GM12878 (cell line): Measurements from ENCODE around the gene ADSS1. TPM values are rescaled to one million over a fixed set of nuclear protein-coding genes. Genes with fewer than 3 reads are reported as not detected.

Experiments used
- ATAC-seq: fragments of 200-7000 bp; cut with Tn5 transposase; 3 replicates; pipeline ENCODE4 v1.9.1; 2020; ENCODE audit warnings: mild to moderate bottlenecking, moderate library complexity
- BruUV-seq: library from RNA; stranded (reverse); fragments of 400-500 nt; replicated peaks from 2 replicates; lab custom pipeline; 2021; lab: Mats Ljungman, UMichigan
- CTCF ChIA-PET: fragments of 300-600 bp; sonication (Branson Sonifier 250); formaldehyde crosslinking; extraction: SDS; loops from one replicate; lab custom pipeline; 2021; ENCODE audit warnings: inconsistent platforms; lab: Yijun Ruan, JAX
- POLR2A ChIA-PET: fragments of 350-600 bp; formaldehyde crosslinking; extraction: SDS; loops from one replicate; lab custom pipeline; 2021; ENCODE audit warnings: inconsistent platforms; lab: Charles Lee
- RAD21 ChIA-PET: fragments of 300-600 bp; sonication (Branson Sonifier 250); formaldehyde crosslinking; loops from one replicate; lab custom pipeline; 2023; ENCODE audit warnings: antibody characterized with exemption; ENCODE audit not compliant: unreplicated experiment; lab: Charles Lee
- SMC1A ChIA-PET: fragments of 300-600 bp; sonication (Branson Sonifier 250); formaldehyde crosslinking; loops from one replicate; lab custom pipeline; 2023; ENCODE audit not compliant: unreplicated experiment, uncharacterized antibody; lab: Charles Lee
- DNase-seq: peaks from one replicate; pipeline ENCODE4 v3.0.0-alpha.2; 2011; ENCODE audit warnings: low read depth, low spot score
- FAIRE-seq: peaks from 3 replicates; lab custom pipeline; 2011; peaks lifted over from hg19 to GRCh38; lab: Jason Lieb, UNC
- H2AFZ ChIP-seq: 2 replicates; pipeline ENCODE4 v1.6.0; 2011; ENCODE audit warnings: low read depth, low read length, control low read depth; ENCODE audit not compliant: control insufficient read depth
- H3K27ac ChIP-seq: 2 replicates; pipeline ENCODE4 v1.5.1; 2011; ENCODE audit warnings: control low read depth; ENCODE audit not compliant: control insufficient read depth, insufficient read depth
- H3K27me3 ChIP-seq, 2 experiments: replicated peaks in 1 of 2; 2 replicates each; pipeline versions ENCODE4 v1.6.0 to v1.6.1; 2011; ENCODE audit warnings: low read length in 1 of 2; ENCODE audit not compliant: control insufficient read depth in 2 of 2, insufficient read depth in 2 of 2
- H3K36me3 ChIP-seq, 2 experiments: 2 replicates each; pipeline ENCODE4 v1.5.1; 2011; ENCODE audit warnings: low read length in 1 of 2; ENCODE audit not compliant: control insufficient read depth in 2 of 2, insufficient read depth in 2 of 2
- H3K4me1 ChIP-seq: 2 replicates; pipeline ENCODE4 v1.6.1; 2011; ENCODE audit warnings: mild to moderate bottlenecking, low read length, moderate library complexity, mixed read lengths; ENCODE audit not compliant: control insufficient read depth, insufficient read depth
- H3K4me2 ChIP-seq: 2 replicates; pipeline ENCODE4 v1.6.0; 2011; ENCODE audit warnings: control low read depth; ENCODE audit not compliant: control insufficient read depth, insufficient read depth
- H3K4me3 ChIP-seq: fragments of 200-600 bp; sonication (generic); 2 replicates; pipeline ENCODE4 v1.5.1; 2016
- H3K79me2 ChIP-seq: 2 replicates; pipeline ENCODE4 v1.6.0; 2011; ENCODE audit warnings: low read length; ENCODE audit not compliant: control insufficient read depth, insufficient read depth
- H3K9ac ChIP-seq: 2 replicates; pipeline ENCODE4 v1.8.0; 2011; ENCODE audit warnings: low read length, control low read depth, mixed read lengths; ENCODE audit not compliant: control insufficient read depth, insufficient read depth
- H3K9me3 ChIP-seq: replicated peaks from 3 replicates; pipeline ENCODE4 v1.5.1; 2011; ENCODE audit warnings: mild to moderate bottlenecking, low read length; ENCODE audit not compliant: control insufficient read depth, insufficient read depth
- H4K20me1 ChIP-seq: 2 replicates; pipeline ENCODE4 v1.6.0; 2011; ENCODE audit not compliant: control insufficient read depth, insufficient read depth
- CHD4 ChIP-seq: fragments of 200-600 bp; sonication (generic); IDR thresholded peaks from 2 replicates; pipeline ENCODE4 v1.6.1; 2016; ENCODE audit warnings: mild to moderate bottlenecking
- EP300 ChIP-seq, 2 experiments: fragments of 150-350 bp in 1 of 2; IDR thresholded peaks; 2 replicates each; pipeline ENCODE4 v1.6.1; 2011 to 2012; ENCODE audit warnings: low read depth in 2 of 2, low read length in 2 of 2, borderline replicate concordance in 1 of 2, improper control_type of control experiment in 1 of 2, inconsistent platforms in 1 of 2; ENCODE audit not compliant: control insufficient read depth in 1 of 2
- ESRRA ChIP-seq: IDR thresholded peaks from 2 replicates; pipeline ENCODE4 v1.6.1; 2012; ENCODE audit warnings: mild to moderate bottlenecking, low read length, improper control_type of control experiment
- MAX ChIP-seq: IDR thresholded peaks from 2 replicates; pipeline ENCODE4 v1.6.1; 2012; ENCODE audit warnings: low read depth, low read length, improper control_type of control experiment
- MYB ChIP-seq: fragments of 150-350 bp; IDR thresholded peaks from 2 replicates; pipeline ENCODE4 v1.6.1; 2014; ENCODE audit warnings: mild to moderate bottlenecking, low read depth, low read length, borderline replicate concordance
- NKRF ChIP-seq: fragments of 450-650 bp; conservative IDR thresholded peaks from 2 replicates; pipeline ENCODE4 v1.6.1; 2017; ENCODE audit warnings: mild to moderate bottlenecking, moderate library complexity
- PAX8 ChIP-seq: fragments of 450-650 bp; IDR thresholded peaks from 2 replicates; pipeline ENCODE4 v1.6.1; 2017; ENCODE audit warnings: mild to moderate bottlenecking, moderate library complexity
- POLR2A ChIP-seq: IDR thresholded peaks from 2 replicates; pipeline ENCODE4 v1.6.1; 2011; ENCODE audit warnings: low read depth, mild to moderate bottlenecking, low read length
- RELA ChIP-seq: fragments of 450-650 bp; IDR thresholded peaks from 2 replicates; pipeline ENCODE4 v1.8.0; 2014; ENCODE audit warnings: borderline replicate concordance; ENCODE audit not compliant: partially characterized antibody
- SMARCA5 ChIP-seq: fragments of 450-650 bp; IDR thresholded peaks from 2 replicates; pipeline ENCODE4 v1.6.1; 2017; ENCODE audit warnings: mild to moderate bottlenecking
- SMC3 ChIP-seq: IDR thresholded peaks from 2 replicates; pipeline ENCODE4 v1.6.1; 2011; ENCODE audit warnings: low read length, improper control_type of control experiment, borderline replicate concordance
- SREBF1 ChIP-seq: IDR thresholded peaks from 2 replicates; pipeline ENCODE4 v1.6.1; 2012; ENCODE audit warnings: mild to moderate bottlenecking, low read length
- STAT3 ChIP-seq: IDR thresholded peaks from 2 replicates; pipeline ENCODE4 v1.6.1; 2011; ENCODE audit warnings: low read depth, low read length, improper control_type of control experiment
- SUZ12 ChIP-seq: fragments of 200-600 bp; sonication (generic); IDR thresholded peaks from one replicate; pipeline ENCODE4 v1.6.1; 2018; ENCODE audit warnings: antibody characterized with exemption, mild to moderate bottlenecking; ENCODE audit not compliant: unreplicated experiment
- TBL1XR1 ChIP-seq: IDR thresholded peaks from 2 replicates; pipeline ENCODE4 v1.6.1; 2012; ENCODE audit warnings: low read depth, low read length, improper control_type of control experiment
- ZBTB33 ChIP-seq: fragments of 450-650 bp; IDR thresholded peaks from 2 replicates; pipeline ENCODE4 v1.6.1; 2017; ENCODE audit warnings: mild to moderate bottlenecking
- ZNF207 ChIP-seq: fragments of 450-650 bp; IDR thresholded peaks from 2 replicates; pipeline ENCODE4 v1.6.1; 2014; ENCODE audit warnings: antibody characterized with exemption, mild to moderate bottlenecking, borderline replicate concordance
- WGBS: methylation state at CpG from one replicate; pipeline ENCODE4 v1.1.6; 2016; ENCODE audit warnings: low lambda C conversion rate; ENCODE audit not compliant: insufficient replicate concordance, insufficient coverage; ENCODE audit errors: missing lambda C conversion rate; 5-methylcytosine and 5-hydroxymethylcytosine counted together
- in situ Hi-C: fragments of 300-500 bp; cut with MboI; formaldehyde crosslinking; loops from 9 replicates; pipeline ENCODE4 v1.14.3; 2018; ENCODE audit warnings: mixed read lengths
- intact Hi-C: fragments of 100-400 bp; cut with micrococcal nuclease; formaldehyde crosslinking; loops from one replicate; pipeline ENCODE4 v1.14.2; 2022; ENCODE audit not compliant: unreplicated experiment
- polyA plus RNA-seq, 11 experiments: library from polyadenylated mRNA; depleted of rRNA in 4 of 11; unstranded in 6 of 11; stranded (reverse) in 5 of 11; fragments of >200 nt; fragmentation: Nextera tagmentation in 4 of 11; fragmentation: Illumina TruSeq in 1 of 11; extraction: Ambion mirVana in 4 of 11; extraction: Trizol in 1 of 11; gene quantifications; 1 replicate in 1 of 11; 2 replicates in 10 of 11; pipeline versions ENCODE4 v1.2.1 to v1.2.3, GENCODE V29; 2011 to 2016; ENCODE audit warnings: inconsistent platforms in 2 of 11, missing spikeins in 2 of 11, low read depth in 1 of 11
- total RNA-seq, 4 experiments: library from RNA; depleted of rRNA in 3 of 4; stranded (reverse); fragments of >200 nt in 3 of 4; fragmentation: Illumina TruSeq in 1 of 4; extraction: Trizol in 1 of 4; gene quantifications; 2 replicates each; pipeline versions ENCODE4 v1.2.1 to v1.2.3, GENCODE V29; 2013 to 2021
- TF ChIP-seq, protein P1 (sequence below): fragments of 450-650 bp; IDR thresholded peaks from 2 replicates; pipeline ENCODE4 v1.6.1; 2016; ENCODE audit warnings: mild to moderate bottlenecking
- TF ChIP-seq, protein P2 (sequence below): fragments of 450-650 bp; IDR thresholded peaks from 2 replicates; pipeline ENCODE4 v1.6.1; 2018; ENCODE audit warnings: mild to moderate bottlenecking, low read depth, moderate library complexity; ENCODE audit not compliant: partially characterized antibody

ADSS1 gene
- total and polyA plus RNA-seq, 10 of the 15 experiments (the other 5 are each of a cell fraction or from before 2014, with no cell fraction given): 0.11 to 0.45 (median 0.28) TPM; not detected in 5

DNA sequence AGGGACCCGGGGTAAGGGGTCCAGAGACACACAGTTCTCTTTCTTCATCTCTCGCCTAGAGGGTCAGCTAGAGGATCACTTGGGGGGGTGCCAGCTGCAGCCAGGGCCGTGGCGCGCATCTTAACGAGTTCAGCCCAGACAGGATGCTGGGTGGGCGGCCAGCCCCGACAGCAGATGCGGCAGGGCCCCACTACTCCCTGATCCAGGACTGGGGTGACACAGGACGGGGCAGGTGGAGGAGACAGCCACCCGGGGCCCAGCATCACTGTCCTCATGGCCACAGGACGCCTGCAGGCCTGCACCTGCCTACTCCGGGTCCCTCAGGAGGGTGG lies 58.7 kb downstream of the ADSS1 start:
- WGBS: 71% methylated on average over 13 of the region's 13 CpGs
- no peaks in the 10 kb centered on the region for H3K9me3 ChIP-seq
- no peak for TF ChIP-seq MYB
- TF ChIP-seq STAT3: no peak
- TF ChIP-seq SMARCA5: no peak
- no peak for TF ChIP-seq RELA
- TF ChIP-seq CHD4: no peak
- TF ChIP-seq NKRF: no peak
- TF ChIP-seq EP300 (IDR thresholded peaks at IDR 0.05; ENCODE audit: borderline replicate concordance in 1 of 2, control insufficient read depth in 1 of 2, low read depth in 2 of 2, low read length in 2 of 2): no peak
- TF ChIP-seq SREBF1: no peak
- TF ChIP-seq, protein P1, sequence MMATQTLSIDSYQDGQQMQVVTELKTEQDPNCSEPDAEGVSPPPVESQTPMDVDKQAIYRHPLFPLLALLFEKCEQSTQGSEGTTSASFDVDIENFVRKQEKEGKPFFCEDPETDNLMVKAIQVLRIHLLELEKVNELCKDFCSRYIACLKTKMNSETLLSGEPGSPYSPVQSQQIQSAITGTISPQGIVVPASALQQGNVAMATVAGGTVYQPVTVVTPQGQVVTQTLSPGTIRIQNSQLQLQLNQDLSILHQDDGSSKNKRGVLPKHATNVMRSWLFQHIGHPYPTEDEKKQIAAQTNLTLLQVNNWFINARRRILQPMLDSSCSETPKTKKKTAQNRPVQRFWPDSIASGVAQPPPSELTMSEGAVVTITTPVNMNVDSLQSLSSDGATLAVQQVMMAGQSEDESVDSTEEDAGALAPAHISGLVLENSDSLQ: no peak
- TF ChIP-seq, protein P2, sequence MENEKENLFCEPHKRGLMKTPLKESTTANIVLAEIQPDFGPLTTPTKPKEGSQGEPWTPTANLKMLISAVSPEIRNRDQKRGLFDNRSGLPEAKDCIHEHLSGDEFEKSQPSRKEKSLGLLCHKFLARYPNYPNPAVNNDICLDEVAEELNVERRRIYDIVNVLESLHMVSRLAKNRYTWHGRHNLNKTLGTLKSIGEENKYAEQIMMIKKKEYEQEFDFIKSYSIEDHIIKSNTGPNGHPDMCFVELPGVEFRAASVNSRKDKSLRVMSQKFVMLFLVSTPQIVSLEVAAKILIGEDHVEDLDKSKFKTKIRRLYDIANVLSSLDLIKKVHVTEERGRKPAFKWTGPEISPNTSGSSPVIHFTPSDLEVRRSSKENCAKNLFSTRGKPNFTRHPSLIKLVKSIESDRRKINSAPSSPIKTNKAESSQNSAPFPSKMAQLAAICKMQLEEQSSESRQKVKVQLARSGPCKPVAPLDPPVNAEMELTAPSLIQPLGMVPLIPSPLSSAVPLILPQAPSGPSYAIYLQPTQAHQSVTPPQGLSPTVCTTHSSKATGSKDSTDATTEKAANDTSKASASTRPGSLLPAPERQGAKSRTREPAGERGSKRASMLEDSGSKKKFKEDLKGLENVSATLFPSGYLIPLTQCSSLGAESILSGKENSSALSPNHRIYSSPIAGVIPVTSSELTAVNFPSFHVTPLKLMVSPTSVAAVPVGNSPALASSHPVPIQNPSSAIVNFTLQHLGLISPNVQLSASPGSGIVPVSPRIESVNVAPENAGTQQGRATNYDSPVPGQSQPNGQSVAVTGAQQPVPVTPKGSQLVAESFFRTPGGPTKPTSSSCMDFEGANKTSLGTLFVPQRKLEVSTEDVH: no peak
- no peak for TF ChIP-seq ZBTB33
- no peak for TF ChIP-seq ZNF207
- TF ChIP-seq ESRRA: no peak
- TF ChIP-seq PAX8: no peak
- TF ChIP-seq TBL1XR1: no peak
- no peak for TF ChIP-seq SUZ12
- no peak for TF ChIP-seq POLR2A
- TF ChIP-seq MAX: no peak
- no peak for TF ChIP-seq SMC3
- FAIRE-seq (no peak), ATAC-seq (no peak), DNase-seq (no peak)
- H3K4me3 ChIP-seq: no peak overlapping the region
- intact Hi-C loops: no loop called here
- no peaks in the 10 kb centered on the region for H3K4me1 ChIP-seq
- no peaks in the 10 kb centered on the region for H3K79me2 ChIP-seq
- ChIA-PET CTCF (no interaction called here), SMC1A (no interaction called here), RAD21 (no interaction called here), POLR2A (no interaction called here)
- in situ Hi-C loops: no loop called here
- H2AFZ ChIP-seq: no peak overlapping the region
- no TSS peak for BruUV-seq
- H3K27ac ChIP-seq: no peak overlapping the region
- H3K27me3 ChIP-seq: no peaks in the 10 kb centered on the region
- H4K20me1 ChIP-seq: no peaks in the 10 kb centered on the region
- H3K9ac ChIP-seq: no peak overlapping the region
- no peak overlapping the region for H3K4me2 ChIP-seq
- H3K36me3 ChIP-seq: peaks cover 0 to 2% of the 10 kb centered on the region in 2 experiments; a peak in 2 of 4 replicates
